Ascending aorta (tissue), 2 donors: Measurements from ENCODE around the gene PTMS. TPM values are rescaled to one million over a fixed set of nuclear protein-coding genes. Genes with fewer than 3 reads are reported as not detected.
A peak's percentile ranks its signal among the peaks of the same experiment; 100 is the strongest.

Experiments
- DNase-seq, 2 donors: peaks; one replicate each; pipeline ENCODE4 v3.0.0-alpha.2; 2019; ENCODE audit warnings: low spot score in 2 of 2
- H3K27ac ChIP-seq, 2 donors: fragments of 200-600 bp; sonication (generic); one replicate each; pipeline ENCODE4 v1.5.1; 2016 to 2017; ENCODE audit warnings: mild to moderate bottlenecking in 1 of 2
- H3K27me3 ChIP-seq: fragments of 200-600 bp; sonication (generic); one replicate; pipeline ENCODE4 v1.5.1; 2017
- H3K36me3 ChIP-seq, 2 donors: fragments of 200-600 bp; sonication (generic); one replicate each; pipeline ENCODE4 v1.5.1; 2016
- H3K4me1 ChIP-seq, 2 donors: fragments of 200-600 bp; sonication (generic); one replicate each; pipeline ENCODE4 v1.5.1; 2016 to 2017; ENCODE audit warnings: mild to moderate bottlenecking in 1 of 2
- H3K4me3 ChIP-seq, 2 donors: fragments of 200-600 bp; sonication (generic); one replicate each; pipeline ENCODE4 v1.5.1; 2016 to 2017; ENCODE audit warnings: mild to moderate bottlenecking in 1 of 2
- H3K9me3 ChIP-seq, 2 donors: fragments of 200-600 bp; sonication (generic); one replicate each; pipeline ENCODE4 v1.5.1; 2016
- intact Hi-C: fragments of 100-400 bp; cut with DNase I; formaldehyde crosslinking; loops from one replicate; pipeline ENCODE4 v1.15.1; 2023
- total RNA-seq: library from RNA; depleted of rRNA; stranded (reverse); fragments of >200 nt; gene quantifications from one replicate; pipeline ENCODE4 v1.1.0, GENCODE V29; 2016
- TF ChIP-seq, protein P1 (sequence below), 3 experiments: fragments of 200-600 bp in 2 of 3; fragments of 450-650 bp in 1 of 3; sonication (generic) in 2 of 3; IDR thresholded peaks; one replicate each; pipeline ENCODE4 v1.5.1; 2016 to 2019; ENCODE audit warnings: antibody characterized with exemption in 3 of 3, mild to moderate bottlenecking in 1 of 3, moderate library complexity in 1 of 3

PTMS gene
- total RNA-seq, 1 donor from 2014 or later: 361 TPM

GRCh38 chr12:6773590-6774351, 7.6 kb downstream of the PTMS start:
- TF ChIP-seq, protein P1, sequence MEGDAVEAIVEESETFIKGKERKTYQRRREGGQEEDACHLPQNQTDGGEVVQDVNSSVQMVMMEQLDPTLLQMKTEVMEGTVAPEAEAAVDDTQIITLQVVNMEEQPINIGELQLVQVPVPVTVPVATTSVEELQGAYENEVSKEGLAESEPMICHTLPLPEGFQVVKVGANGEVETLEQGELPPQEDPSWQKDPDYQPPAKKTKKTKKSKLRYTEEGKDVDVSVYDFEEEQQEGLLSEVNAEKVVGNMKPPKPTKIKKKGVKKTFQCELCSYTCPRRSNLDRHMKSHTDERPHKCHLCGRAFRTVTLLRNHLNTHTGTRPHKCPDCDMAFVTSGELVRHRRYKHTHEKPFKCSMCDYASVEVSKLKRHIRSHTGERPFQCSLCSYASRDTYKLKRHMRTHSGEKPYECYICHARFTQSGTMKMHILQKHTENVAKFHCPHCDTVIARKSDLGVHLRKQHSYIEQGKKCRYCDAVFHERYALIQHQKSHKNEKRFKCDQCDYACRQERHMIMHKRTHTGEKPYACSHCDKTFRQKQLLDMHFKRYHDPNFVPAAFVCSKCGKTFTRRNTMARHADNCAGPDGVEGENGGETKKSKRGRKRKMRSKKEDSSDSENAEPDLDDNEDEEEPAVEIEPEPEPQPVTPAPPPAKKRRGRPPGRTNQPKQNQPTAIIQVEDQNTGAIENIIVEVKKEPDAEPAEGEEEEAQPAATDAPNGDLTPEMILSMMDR (IDR thresholded peaks at IDR 0.05): no peak

DNA sequence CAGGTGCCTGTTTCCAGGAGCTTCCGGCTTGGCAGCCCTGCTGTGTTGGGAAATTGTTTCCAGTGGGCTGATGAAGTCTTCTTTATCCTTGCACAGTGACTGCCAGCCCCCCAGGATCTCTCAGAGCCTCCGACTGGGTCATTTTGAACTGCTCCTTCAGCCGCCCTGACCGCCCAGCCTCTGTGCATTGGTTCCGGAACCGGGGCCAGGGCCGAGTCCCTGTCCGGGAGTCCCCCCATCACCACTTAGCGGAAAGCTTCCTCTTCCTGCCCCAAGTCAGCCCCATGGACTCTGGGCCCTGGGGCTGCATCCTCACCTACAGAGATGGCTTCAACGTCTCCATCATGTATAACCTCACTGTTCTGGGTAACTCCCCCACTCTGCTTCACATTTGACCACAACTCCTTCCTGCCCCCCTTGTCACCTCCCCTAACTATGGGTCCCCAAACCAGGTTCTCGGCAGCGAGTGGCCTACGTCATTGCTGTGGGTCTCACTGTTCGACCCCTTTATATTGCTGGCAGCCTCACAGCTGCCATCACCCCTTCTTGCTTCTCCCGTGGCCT, 8.4 kb downstream of the PTMS start:
- Histone ChIP-seq H3K4me1 (peaks cover 7 to 9% of the 10 kb centered on the region in 2 donors), H3K27ac (no peak overlapping the region), H3K9me3 (no peaks in the 10 kb centered on the region), H3K36me3 (peaks cover 12 to 15% of the 10 kb centered on the region in 2 donors), H3K4me3 (no peak overlapping the region), H3K27me3 (no peaks in the 10 kb centered on the region)
- TF ChIP-seq, protein P1 (IDR thresholded peaks at IDR 0.05): no peak
- no peak for DNase-seq
- intact Hi-C loops: no loop called here

More at GRCh38 chr12:6773590-6774351, 7.6 kb downstream of the PTMS start:
- Histone ChIP-seq H3K27ac (no peak overlapping the region), H3K4me1 (peaks cover 5 to 16% of the 10 kb centered on the region in 2 donors), H3K4me3 (peak overlapping the region in 1 of 2 donors; percentile 15), H3K36me3 (peaks cover 13 to 18% of the 10 kb centered on the region in 2 donors), H3K27me3 (no peaks in the 10 kb centered on the region), H3K9me3 (no peaks in the 10 kb centered on the region)
- no peak for DNase-seq
- intact Hi-C loops: no loop called here

GRCh38 chr12:6775185-6776174, 9.3 kb downstream of the PTMS start:
- intact Hi-C loops: no loop called here
- H3K4me1 ChIP-seq: peaks cover 7% of the 10 kb centered on the region in 2 donors
- H3K36me3 ChIP-seq: peaks cover 3 to 6% of the 10 kb centered on the region in 2 donors
- H3K9me3 ChIP-seq: no peaks in the 10 kb centered on the region
- H3K27ac ChIP-seq: no peak overlapping the region
- no peak overlapping the region for H3K4me3 ChIP-seq
- no peak for DNase-seq
- TF ChIP-seq, protein P1 (IDR thresholded peaks at IDR 0.05): no peak
- H3K27me3 ChIP-seq: no peaks in the 10 kb centered on the region

DNA sequence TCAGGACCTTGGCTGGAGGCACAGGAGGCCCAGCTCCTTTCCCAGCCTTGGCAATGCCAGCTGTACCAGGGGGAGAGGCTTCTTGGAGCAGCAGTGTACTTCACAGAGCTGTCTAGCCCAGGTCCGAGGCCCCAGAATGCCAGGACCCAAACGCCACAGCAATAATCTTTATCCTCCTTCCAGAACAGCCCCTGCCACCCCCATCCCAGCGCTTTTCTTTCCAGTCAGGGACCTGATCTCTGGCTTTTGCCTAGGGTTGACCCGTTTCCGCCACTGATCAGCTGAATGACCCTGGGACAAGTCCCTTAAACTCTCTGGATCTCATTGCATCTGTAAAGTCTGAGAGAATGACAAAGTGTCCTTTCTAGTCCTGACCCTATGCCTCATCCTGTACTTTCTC, 11.2 kb downstream of the PTMS start:
- DNase-seq: no peak
- TF ChIP-seq, protein P1 (IDR thresholded peaks at IDR 0.05): no peak
- intact Hi-C loops: no loop called here
- Histone ChIP-seq H3K27me3 (no peaks in the 10 kb centered on the region), H3K4me1 (peaks cover 7% of the 10 kb centered on the region in 2 donors), H3K4me3 (no peak overlapping the region), H3K36me3 (no peaks in the 10 kb centered on the region), H3K27ac (no peak overlapping the region), H3K9me3 (no peaks in the 10 kb centered on the region)

DNA sequence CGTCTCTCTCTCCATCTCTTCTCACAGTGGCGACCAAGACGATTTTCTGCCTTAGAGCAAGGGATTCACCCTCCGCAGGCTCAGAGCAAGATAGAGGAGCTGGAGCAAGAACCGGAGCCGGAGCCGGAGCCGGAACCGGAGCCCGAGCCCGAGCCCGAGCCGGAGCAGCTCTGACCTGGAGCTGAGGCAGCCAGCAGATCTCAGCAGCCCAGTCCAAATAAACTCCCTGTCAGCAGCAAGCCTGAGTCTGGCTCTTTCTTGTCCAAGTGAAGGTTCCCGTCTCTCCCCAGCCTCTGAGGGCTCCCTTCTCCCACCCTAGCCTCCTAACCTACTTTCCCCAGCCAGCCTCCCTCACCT, 12.0 kb downstream of the PTMS start:
- TF ChIP-seq, protein P1 (IDR thresholded peaks at IDR 0.05): no peak
- no peaks in the 10 kb centered on the region for H3K27me3 ChIP-seq
- intact Hi-C loops: loop anchor here (1.0 to 2.0 kb wide), 3 partner anchors 11 to 161 kb away; no protein-coding TSS in a partner anchor
- peak overlapping the region; percentile 45 to 72 for H3K4me3 ChIP-seq
- peaks cover 7% of the 10 kb centered on the region in 2 donors for H3K4me1 ChIP-seq
- DNase-seq: no peak
- no peaks in the 10 kb centered on the region for H3K36me3 ChIP-seq
- no peaks in the 10 kb centered on the region for H3K9me3 ChIP-seq
- peak overlapping the region; percentile 35 to 77 for H3K27ac ChIP-seq
